H1 (cell line): ENCODE measurements around the gene MAP3K14. TPM values are rescaled to one million over a fixed set of nuclear protein-coding genes. Genes with fewer than 3 reads are reported as not detected.

Experiments
- BCL11A ChIP-seq, 2 experiments: IDR thresholded peaks; one replicate each; pipeline ENCODE4 v1.6.1; 2011; ENCODE audit warnings: low read depth in 2 of 2, low read length in 2 of 2, mild to moderate bottlenecking in 2 of 2
- CBX5 ChIP-seq: fragments of 300-800, 300-1000 bp; sonication (generic); IDR thresholded peaks from 2 replicates; pipeline ENCODE4 v1.7.1; 2016; ENCODE audit warnings: antibody characterized with exemption, low read length, low read depth
- SIRT6 ChIP-seq: IDR thresholded peaks from one replicate; pipeline ENCODE4 v1.7.1; 2012; ENCODE audit warnings: low read length, inconsistent platforms
- SP2 ChIP-seq: IDR thresholded peaks from 2 replicates; pipeline ENCODE4 v1.6.1; 2012; ENCODE audit warnings: mild to moderate bottlenecking, low read length, inconsistent platforms
- TCF12 ChIP-seq: IDR thresholded peaks from 2 replicates; pipeline ENCODE4 v1.6.1; 2011; ENCODE audit warnings: low read depth, mild to moderate bottlenecking, low read length
- polyA plus RNA-seq, 7 experiments: library from polyadenylated mRNA; depleted of rRNA in 3 of 7; stranded (reverse) in 5 of 7; unstranded in 2 of 7; fragments of >200 nt in 5 of 7; fragments of 200-250 nt in 2 of 7; gene quantifications; 1 replicate in 5 of 7; 2 replicates in 1 of 7; 4 replicates in 1 of 7; pipeline versions ENCODE4 v1.2.1 to v1.2.3, GENCODE V29; 2011 to 2013; ENCODE audit warnings: missing spikeins in 2 of 7, mixed read lengths in 2 of 7
- total RNA-seq: library from RNA; stranded (reverse); fragmentation: NEBNext Ultra II Directional; extraction: Animal tissue kit (Norgen Biotek cat#: 25700); gene quantifications from 2 replicates; pipeline ENCODE4 v1.2.1, GENCODE V29; 2021
- TF ChIP-seq, protein P1 (sequence below), 3 experiments: IDR thresholded peaks; 1 replicate in 2 of 3; 2 replicates in 1 of 3; pipeline versions ENCODE4 v1.5.1 to v1.6.1; 2011; ENCODE audit warnings: low read length in 3 of 3, mild to moderate bottlenecking in 3 of 3, inconsistent platforms in 2 of 3, low read depth in 1 of 3, moderate library complexity in 1 of 3; ENCODE audit not compliant: insufficient read depth in 1 of 3; ENCODE audit errors: control extremely low read depth in 1 of 3

The MAP3K14 gene
- total and polyA plus RNA-seq, 2 of the 8 experiments (the other 6 are each of a cell fraction or from before 2014, with no cell fraction given) = 5.2 to 6.1 TPM

GRCh38 chr17:45231481-45232116 lies 85.2 kb downstream of the MAP3K14 start (continued):
- TF ChIP-seq, protein P1, sequence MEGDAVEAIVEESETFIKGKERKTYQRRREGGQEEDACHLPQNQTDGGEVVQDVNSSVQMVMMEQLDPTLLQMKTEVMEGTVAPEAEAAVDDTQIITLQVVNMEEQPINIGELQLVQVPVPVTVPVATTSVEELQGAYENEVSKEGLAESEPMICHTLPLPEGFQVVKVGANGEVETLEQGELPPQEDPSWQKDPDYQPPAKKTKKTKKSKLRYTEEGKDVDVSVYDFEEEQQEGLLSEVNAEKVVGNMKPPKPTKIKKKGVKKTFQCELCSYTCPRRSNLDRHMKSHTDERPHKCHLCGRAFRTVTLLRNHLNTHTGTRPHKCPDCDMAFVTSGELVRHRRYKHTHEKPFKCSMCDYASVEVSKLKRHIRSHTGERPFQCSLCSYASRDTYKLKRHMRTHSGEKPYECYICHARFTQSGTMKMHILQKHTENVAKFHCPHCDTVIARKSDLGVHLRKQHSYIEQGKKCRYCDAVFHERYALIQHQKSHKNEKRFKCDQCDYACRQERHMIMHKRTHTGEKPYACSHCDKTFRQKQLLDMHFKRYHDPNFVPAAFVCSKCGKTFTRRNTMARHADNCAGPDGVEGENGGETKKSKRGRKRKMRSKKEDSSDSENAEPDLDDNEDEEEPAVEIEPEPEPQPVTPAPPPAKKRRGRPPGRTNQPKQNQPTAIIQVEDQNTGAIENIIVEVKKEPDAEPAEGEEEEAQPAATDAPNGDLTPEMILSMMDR (IDR thresholded peaks at IDR 0.05; ENCODE audit: control extremely low read depth in 1 of 3, insufficient read depth in 1 of 3, low read depth in 1 of 3, low read length in 3 of 3) = peak; percentile 61 to 77 (median 75)
- TF ChIP-seq BCL11A (IDR thresholded peaks at IDR 0.05; ENCODE audit: low read depth in 2 of 2, low read length in 2 of 2) (no peak), SIRT6 (no peak), TCF12 (no peak), SP2 (no peak), CBX5 (no peak)
